ENCODE measurements around the gene POU4F1. TPM values are rescaled to one million over a fixed set of nuclear protein-coding genes. Genes with fewer than 3 reads are reported as not detected.

POU4F1 gene
- total RNA-seq, 2 experiments from 2014 or later: 0.07 to 0.20 TPM

DNA sequence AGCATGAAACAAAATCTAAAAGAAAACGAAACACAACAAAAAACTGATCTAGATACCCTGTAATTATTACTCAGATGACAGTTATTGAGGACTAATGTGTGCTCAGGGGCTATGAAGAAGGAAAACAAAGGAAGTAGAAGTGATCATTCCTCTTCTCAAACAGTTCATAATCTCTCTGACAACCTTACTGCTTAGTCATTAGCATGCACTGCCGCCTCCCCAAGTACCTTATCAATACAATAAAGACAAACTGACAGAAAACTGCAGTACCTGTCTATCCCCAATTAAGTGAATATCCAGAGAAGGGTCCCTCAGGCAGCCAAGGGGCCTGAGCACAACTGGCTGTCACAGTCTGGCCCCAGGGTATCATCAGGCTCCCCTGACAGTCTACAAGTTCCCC lies 22.0 kb upstream of the POU4F1 start:
- intact Hi-C loops (cut with micrococcal nuclease): no loop called here
- Mint-ChIP-seq H3K4me3 (no peak overlapping the region), H3K4me1 (ENCODE audit: low read depth) (peaks cover 5% of the 10 kb centered on the region), H3K27ac (no peak overlapping the region), H3K36me3 (ENCODE audit: low read depth) (peaks cover 59% of the 10 kb centered on the region), H3K27me3 (no peaks in the 10 kb centered on the region), H3K9me3 (no peaks in the 10 kb centered on the region)
- DNase-seq: no peak
- TF ChIP-seq, protein P1, sequence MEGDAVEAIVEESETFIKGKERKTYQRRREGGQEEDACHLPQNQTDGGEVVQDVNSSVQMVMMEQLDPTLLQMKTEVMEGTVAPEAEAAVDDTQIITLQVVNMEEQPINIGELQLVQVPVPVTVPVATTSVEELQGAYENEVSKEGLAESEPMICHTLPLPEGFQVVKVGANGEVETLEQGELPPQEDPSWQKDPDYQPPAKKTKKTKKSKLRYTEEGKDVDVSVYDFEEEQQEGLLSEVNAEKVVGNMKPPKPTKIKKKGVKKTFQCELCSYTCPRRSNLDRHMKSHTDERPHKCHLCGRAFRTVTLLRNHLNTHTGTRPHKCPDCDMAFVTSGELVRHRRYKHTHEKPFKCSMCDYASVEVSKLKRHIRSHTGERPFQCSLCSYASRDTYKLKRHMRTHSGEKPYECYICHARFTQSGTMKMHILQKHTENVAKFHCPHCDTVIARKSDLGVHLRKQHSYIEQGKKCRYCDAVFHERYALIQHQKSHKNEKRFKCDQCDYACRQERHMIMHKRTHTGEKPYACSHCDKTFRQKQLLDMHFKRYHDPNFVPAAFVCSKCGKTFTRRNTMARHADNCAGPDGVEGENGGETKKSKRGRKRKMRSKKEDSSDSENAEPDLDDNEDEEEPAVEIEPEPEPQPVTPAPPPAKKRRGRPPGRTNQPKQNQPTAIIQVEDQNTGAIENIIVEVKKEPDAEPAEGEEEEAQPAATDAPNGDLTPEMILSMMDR (IDR thresholded peaks at IDR 0.05): no peak
- no peak for ATAC-seq
- ChIA-PET CTCF (no interaction called here), POLR2A (no interaction called here)

GRCh38 chr13:78623132-78623531 lies 19.8 kb upstream of the POU4F1 start:
- intact Hi-C loops (cut with micrococcal nuclease): no loop called here
- TF ChIP-seq, protein P1 (IDR thresholded peaks at IDR 0.05): no peak
- no peak for ATAC-seq
- DNase-seq: no peak
- CTCF ChIA-PET: no interaction called here
- Mint-ChIP-seq H3K4me1 (ENCODE audit: low read depth) (peaks cover 5% of the 10 kb centered on the region), H3K9me3 (no peaks in the 10 kb centered on the region), H3K27ac (no peak overlapping the region), H3K36me3 (ENCODE audit: low read depth) (peaks cover 55% of the 10 kb centered on the region), H3K27me3 (no peaks in the 10 kb centered on the region), H3K4me3 (no peak overlapping the region)
- POLR2A ChIA-PET: no interaction called here

DNA sequence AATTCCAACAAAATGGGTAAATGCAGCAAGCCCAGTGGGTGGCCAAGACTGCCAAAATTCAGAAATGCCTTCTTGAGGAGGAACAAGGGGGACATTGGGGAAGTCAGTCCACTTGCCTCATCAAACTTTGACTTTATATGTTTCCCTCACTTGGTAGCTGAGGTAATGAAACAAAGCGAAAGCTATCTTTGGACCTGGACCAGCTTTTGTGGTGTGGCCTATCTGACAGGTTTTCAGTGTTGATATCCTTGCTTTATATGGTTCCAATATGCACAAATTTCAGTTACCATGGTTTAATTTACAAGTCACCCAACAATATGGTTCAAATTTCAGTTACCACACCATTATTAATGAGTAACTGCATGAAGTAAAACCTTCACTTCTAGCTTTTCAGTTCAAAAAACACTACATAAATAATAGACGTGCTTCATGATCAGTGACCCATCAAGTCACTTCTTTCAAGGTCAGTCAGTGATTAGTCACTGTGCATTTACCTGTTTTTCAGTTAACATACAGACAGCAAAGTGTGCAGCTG lies 17.7 kb upstream of the POU4F1 start:
- Mint-ChIP-seq H3K9me3 (no peaks in the 10 kb centered on the region), H3K4me3 (no peak overlapping the region), H3K4me1 (ENCODE audit: low read depth) (peaks cover 3% of the 10 kb centered on the region), H3K27ac (no peak overlapping the region), H3K27me3 (no peaks in the 10 kb centered on the region), H3K36me3 (ENCODE audit: low read depth) (peaks cover 58% of the 10 kb centered on the region)
- CTCF ChIA-PET: interaction anchor here (0.8 to 1.4 kb wide), 4 partner anchors 10 to 35 kb away, joined by 3 read pairs; no protein-coding TSS in a partner anchor
- ATAC-seq: no peak
- DNase-seq: no peak
- intact Hi-C loops (cut with micrococcal nuclease): no loop called here
- POLR2A ChIA-PET: interaction anchor here (0.6 kb wide), 1 partner anchor 16 kb away, joined by 3 read pairs; no protein-coding TSS in a partner anchor
- TF ChIP-seq, protein P1 (IDR thresholded peaks at IDR 0.05): no peak

- peaks cover 3% of the 10 kb centered on the region for H3K4me1 Mint-ChIP-seq (ENCODE audit: low read depth)
- peaks cover 59% of the 10 kb centered on the region for H3K36me3 Mint-ChIP-seq (ENCODE audit: low read depth)
- H3K27me3 Mint-ChIP-seq: no peaks in the 10 kb centered on the region
- ChIA-PET CTCF (interaction anchor here (0.9 to 1.1 kb wide), 2 partner anchors 7 to 14 kb away, joined by 3 read pairs; no protein-coding TSS in a partner anchor), POLR2A (no interaction called here)
- no peaks in the 10 kb centered on the region for H3K9me3 Mint-ChIP-seq
- H3K27ac Mint-ChIP-seq: no peak overlapping the region
- DNase-seq: no peak
- intact Hi-C loops (cut with micrococcal nuclease): no loop called here
- TF ChIP-seq, protein P1 (IDR thresholded peaks at IDR 0.05): no peak
- no peak overlapping the region for H3K4me3 Mint-ChIP-seq
- no peak for ATAC-seq
Measured at GRCh38 chr13:78618411-78618810, 15.1 kb upstream of the POU4F1 start.

- DNase-seq: no peak
- Mint-ChIP-seq H3K27me3 (peaks cover 49% of the 10 kb centered on the region), H3K9me3 (no peaks in the 10 kb centered on the region), H3K36me3 (ENCODE audit: low read depth) (peaks cover 18% of the 10 kb centered on the region), H3K4me3 (no peak overlapping the region), H3K4me1 (ENCODE audit: low read depth) (peaks cover 19% of the 10 kb centered on the region), H3K27ac (no peak overlapping the region)
- intact Hi-C loops (cut with micrococcal nuclease): loop anchor here (5.0 kb wide), 1 partner anchor 46 kb away; the partner anchor contains the start of gene OBI1
- TF ChIP-seq, protein P1 (IDR thresholded peaks at IDR 0.05): no peak
- POLR2A ChIA-PET: no interaction called here
- CTCF ChIA-PET: interaction anchor here (0.8 to 1.4 kb wide), 2 partner anchors 8 to 10 kb away, joined by 3 read pairs; no protein-coding TSS in a partner anchor
- no peak for ATAC-seq
Measured at GRCh38 chr13:78611040-78611439, 7.7 kb upstream of the POU4F1 start.
